Activated CD4-positive, alpha-beta T cell treated with anti-CD3 and anti-CD28 coated beads for 4 hours (primary cell): Measurements from ENCODE around the gene PEX11G.

Experiments used
- DNase-seq, 2 donors: peaks; one replicate each; pipeline ENCODE4 v3.0.0-alpha.2; 2020

Gene PEX11G

DNA sequence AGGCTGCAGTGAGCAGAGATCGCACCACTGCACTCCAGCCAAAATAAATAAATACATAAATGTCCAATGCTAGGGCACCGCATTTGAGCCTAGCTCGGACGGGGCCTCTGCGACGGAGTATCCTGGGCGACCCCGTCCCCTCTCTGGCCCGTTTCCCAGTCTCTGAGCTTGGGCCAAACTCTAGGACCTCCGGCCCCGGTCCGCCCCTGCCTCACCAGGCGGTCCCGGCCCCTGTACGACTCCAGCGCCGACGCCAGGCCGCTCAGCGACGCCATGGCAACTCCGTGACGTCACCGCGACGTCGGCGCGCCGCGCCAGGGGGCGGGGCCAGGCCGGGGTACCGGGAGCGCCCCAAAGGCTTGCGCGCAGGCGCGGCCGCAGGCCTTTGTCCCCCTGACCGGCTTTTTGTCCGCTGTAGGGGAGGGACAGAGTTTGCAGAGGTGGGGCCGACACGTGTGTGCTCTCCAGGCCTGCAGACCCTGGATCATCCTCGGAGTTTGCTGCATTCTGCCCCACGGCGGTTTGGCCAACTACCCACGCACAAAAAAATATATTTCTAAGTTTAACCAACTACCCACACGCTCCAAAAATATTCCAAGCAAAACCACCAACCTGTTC is at the start of gene PEX11G:
TSS of gene PEX11G (minus strand) at position 300 of the 618 bp plus-strand sequence. CDS start at position 275, 25 bp downstream.
- DNase-seq = peak; percentile 84 to 90

DNA sequence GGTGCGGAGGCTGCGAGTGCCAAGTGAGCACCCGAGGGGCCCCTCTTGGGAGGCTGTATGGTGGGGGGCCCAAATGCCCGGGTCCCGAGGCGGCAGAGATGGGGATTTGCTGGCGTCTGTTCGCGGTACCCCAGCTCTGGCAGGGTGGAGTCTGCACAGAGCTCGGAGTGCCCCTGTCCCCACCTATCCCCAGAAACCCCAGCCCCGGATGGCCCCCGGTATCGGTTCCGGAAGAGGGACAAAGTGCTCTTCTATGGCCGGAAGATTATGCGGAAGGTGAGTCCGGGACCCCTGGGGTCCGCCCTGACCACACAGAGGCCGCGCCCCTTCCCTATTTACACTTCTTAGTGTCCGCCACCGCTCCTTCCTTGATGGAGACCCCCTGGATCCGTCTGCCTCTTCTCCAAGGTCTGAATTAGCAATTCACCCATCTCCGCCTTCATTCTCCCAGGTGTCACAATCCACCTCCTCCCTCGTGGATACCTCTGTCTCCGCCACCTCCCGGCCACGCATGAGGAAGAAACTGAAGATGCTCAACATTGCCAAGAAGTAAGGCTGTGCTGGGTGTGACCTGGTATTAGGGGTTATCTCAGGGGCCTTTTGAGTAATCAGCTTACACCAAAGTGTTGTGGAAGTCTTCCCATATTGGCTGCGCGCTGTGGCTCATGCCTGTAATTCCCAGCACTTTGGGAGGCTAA is 47.3 kb upstream of the PEX11G start:
- DNase-seq = no peak

DNA sequence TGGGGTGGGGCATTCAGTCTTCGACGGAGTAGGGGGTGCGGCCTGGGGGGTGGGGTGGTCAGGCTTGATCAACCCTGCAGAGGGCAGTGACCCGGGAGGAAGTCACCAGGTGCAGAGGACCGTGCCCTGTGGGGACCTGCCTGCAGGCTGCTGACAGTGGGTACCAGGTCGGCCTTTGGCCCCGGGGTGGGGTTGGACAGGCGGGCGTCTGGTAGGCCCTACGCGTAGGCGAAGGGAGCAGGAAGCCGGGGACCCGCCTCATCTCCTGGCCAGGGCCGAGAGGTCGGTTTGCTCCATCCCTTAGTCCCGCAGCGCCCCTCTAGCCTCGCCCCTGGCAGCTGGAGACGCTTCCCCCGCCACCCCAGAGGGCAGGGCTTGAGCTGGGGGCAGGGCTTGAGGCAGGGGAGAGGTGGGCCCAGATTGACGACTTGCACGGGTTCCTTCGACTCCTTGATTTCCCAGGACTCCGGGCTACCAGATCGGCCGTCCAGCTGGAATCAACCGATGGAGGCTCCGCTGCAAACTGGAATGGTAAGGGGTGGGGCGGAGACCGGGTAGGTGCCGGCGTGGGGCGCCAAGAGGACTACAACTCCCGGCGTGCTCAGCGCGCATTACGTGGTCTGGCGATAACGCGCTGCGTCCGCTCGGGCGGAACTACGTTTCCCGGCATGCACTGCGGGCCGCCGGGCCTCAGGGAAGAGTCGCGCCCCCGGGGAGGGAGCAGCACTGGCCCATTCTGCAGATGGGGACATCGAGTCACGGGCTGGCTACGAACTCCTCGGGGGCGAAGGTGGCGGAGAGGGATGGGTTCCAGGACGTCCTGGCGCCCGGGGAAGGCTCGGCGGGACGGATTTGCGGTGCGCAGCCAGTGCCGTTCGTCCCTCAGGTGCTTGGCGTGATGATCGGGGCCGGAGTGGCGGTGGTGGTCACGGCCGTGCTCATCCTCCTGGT is 46.5 kb upstream of the PEX11G start, which contains the start of gene PNPLA6:
TSS of gene PNPLA6 (plus strand) at position 671 of the 951 bp plus-strand sequence. CDS start at position 743, 72 bp downstream.
- peak; percentile 90 to 93 for DNase-seq

DNA sequence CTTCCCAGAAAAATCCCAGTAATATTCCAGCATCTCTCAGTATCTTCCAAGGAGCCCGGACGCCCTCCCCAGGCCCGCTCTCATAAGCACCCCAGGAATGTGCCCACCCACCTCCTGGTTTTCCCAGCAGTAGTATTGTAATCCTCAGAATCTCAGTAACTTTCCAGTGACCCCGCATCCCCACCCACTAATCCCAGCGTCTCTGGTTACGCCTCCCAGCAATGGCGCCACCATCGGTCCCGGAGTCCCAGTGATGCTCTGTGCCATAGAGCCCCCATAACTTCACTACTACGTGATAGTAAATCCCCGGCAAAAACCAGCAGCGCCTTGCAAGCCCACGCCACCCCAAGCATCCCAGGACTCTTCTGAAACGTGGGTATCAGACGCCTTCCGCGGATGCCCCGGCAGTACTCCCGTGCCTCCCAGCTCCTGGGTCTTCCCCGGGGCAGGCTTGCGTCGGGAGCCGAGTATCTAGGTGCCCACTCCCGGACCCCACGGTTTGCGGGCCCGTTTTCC is 45.8 kb upstream of the PEX11G start:
- DNase-seq = peak; percentile 30 to 35

DNA sequence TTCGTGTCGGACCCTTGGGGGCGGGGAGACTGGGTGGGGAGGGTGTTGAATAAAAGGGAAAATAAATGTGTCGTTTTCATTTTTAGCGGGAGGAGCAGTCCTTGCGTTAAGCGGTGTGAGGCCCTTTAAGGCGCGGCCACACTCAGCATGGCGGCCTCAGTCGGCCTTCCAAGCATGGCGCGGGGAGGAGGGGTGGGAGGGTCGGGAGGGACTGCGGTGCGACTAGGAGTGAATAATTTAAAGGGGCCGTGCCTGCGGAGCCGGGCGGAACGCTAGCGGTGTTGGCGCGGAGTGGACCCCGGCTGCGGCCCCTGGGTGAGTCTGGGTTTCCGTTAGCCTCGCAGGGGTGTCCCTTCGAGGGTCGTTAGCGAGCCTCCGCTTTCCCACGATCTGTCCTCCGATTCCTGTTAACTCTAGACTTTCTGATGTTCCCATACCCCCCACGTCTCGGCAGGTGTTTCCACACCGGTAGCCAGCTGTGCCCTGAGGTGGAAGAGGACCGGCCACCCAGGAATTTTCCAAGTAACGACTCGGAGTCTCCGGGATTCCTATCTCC is 45.2 kb upstream of the PEX11G start:
- DNase-seq = peak; percentile 80 to 81

DNA sequence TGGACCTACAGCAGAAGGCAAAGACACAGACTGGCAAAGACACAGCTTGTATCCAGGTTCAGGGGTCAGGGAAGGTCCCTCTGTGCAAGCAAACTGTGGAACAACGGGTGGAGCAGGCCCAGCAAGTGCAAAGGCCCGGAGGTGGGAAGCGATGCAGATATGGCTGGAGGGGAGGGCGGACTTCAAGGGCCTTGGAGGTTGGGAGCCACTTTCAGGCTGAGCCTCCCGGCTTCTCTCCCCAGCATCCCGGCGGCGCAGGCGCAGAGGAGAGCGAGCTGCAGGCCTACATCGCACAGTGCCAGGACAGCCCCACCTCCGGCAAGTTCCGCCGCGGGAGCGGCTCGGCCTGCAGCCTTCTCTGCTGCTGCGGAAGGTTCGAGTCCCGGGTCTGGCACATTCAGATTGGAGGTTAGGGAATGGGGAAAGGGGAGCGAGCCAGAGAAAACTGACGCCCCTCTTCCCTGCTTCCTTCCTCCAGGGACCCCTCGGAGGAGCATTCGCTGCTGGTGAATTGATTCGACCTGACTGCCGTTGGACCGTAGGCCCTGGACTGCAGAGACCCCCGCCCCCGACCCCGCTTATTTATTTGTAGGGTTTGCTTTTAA is 44.5 kb upstream of the PEX11G start:
- no peak for DNase-seq

DNA sequence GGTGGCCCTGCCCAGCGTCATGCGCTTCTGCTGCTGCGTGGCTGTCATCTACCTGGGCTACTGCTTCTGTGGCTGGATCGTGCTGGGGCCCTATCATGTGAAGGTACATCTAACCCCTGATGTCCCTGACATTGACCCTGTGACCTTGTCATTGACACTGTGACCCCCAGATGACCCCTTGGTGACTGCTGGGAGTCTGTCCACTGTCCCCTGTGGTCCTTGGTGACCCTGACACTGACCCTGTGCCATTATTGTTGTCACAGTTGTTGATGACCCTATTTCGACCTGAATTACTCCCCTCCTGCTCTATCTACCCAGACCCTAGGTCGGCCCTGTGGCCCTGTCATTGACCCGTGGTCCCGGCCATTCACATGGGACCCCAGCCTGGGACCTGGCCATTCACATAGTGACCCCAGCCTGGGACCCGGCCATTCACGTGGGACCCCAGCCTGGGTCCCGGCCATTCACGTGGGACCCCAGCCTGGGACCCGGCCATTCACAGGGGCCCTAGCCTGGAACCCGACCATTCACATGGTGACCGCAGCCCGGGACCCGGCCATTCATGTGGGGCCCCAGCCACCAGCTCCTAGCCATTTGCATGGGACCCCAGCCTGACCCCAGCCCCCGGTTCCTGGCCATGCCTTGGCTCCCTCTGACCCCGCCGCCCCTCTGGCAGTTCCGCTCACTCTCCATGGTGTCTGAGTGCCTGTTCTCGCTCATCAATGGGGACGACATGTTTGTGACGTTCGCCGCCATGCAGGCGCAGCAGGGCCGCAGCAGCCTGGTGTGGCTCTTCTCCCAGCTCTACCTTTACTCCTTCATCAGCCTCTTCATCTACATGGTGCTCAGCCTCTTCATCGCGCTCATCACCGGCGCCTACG is 41.0 kb upstream of the PEX11G start:
- no peak for DNase-seq

DNA sequence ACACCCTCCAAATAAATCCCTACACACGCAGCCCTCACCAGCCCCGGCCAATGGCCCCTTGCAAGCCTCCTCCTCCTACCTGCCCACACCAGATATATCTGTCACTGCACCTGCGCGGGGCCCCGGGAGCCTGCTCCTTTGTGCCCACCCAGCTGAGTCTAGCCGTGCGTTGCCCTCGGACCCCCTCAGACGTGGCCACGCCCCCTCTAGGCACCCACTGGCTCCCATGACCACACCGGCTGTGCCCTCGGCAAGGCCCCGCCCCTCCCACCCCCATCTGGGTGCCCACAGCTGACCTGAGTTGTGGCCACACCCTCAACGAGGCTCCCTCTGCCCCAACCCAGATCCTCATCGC is 40.4 kb upstream of the PEX11G start:
- no peak for DNase-seq

DNA sequence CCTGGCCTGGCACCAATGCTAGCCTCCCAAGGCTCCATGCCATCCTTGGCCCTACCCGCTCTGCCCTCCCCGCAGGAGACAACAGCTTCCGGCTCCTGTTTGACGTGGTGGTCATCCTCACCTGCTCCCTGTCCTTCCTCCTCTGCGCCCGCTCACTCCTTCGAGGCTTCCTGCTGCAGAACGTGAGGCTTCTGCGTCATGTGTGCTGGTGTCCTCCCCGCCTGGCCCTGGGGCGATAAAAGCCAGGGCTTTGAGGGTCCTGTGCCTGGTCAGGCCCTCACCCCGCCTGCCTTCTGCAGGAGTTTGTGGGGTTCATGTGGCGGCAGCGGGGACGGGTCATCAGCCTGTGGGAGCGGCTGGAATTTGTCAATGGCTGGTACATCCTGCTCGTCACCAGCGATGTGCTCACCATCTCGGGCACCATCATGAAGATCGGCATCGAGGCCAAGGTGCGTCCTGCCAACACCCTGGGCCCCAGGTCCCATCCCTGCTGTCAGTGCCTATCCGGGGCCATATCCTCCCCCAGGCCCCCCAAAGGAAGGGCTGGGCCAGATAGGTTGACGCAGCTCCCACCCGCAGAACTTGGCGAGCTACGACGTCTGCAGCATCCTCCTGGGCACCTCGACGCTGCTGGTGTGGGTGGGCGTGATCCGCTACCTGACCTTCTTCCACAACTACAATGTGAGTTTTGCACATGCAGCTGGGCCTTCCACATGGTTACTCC is 39.8 kb upstream of the PEX11G start:
- DNase-seq = no peak

DNA sequence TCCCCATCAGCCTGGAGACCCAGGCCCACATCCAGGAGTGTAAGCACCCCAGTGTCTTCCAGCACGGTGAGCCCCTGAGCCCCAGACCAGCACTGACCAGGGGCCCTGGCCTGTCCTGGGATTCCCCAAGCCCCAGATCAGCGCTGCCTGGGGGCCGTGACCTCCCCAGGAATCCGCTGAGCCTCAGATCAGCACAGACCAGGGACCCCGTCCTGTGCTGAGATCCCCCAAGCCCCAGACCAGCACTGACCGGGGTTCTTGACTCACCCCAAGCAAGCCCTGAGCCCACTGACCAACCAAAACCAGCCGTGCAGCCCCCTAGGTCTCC is 39.3 kb upstream of the PEX11G start:
- DNase-seq = no peak

DNA sequence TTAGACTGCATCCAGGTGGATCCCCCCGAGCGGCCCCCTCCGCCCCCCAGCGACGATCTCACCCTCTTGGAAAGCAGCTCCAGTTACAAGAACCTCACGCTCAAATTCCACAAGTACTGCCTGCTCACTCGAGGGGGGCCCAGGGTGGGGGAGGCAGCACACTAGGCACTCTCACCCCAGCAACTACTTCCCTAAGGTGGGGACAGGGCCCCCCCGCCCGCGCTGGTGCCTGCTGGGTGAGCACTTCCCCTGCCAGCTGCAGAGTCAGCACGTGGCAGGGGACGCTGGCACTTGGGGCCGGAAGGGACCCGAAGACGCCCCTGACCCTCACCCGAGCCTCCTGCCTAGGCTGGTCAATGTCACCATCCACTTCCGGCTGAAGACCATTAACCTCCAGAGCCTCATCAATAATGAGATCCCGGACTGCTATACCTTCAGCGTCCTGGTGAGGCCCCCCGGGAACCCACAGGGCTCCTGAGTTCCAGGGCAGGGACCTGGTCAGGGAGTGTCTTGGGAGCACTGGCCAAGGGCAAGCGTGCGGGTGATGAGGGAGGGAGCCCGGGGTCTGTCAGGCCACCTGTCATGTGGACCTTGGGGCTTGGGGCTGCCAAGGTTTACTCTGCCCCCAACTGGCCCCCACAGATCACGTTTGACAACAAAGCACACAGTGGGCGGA is 38.8 kb upstream of the PEX11G start:
- DNase-seq = no peak

DNA sequence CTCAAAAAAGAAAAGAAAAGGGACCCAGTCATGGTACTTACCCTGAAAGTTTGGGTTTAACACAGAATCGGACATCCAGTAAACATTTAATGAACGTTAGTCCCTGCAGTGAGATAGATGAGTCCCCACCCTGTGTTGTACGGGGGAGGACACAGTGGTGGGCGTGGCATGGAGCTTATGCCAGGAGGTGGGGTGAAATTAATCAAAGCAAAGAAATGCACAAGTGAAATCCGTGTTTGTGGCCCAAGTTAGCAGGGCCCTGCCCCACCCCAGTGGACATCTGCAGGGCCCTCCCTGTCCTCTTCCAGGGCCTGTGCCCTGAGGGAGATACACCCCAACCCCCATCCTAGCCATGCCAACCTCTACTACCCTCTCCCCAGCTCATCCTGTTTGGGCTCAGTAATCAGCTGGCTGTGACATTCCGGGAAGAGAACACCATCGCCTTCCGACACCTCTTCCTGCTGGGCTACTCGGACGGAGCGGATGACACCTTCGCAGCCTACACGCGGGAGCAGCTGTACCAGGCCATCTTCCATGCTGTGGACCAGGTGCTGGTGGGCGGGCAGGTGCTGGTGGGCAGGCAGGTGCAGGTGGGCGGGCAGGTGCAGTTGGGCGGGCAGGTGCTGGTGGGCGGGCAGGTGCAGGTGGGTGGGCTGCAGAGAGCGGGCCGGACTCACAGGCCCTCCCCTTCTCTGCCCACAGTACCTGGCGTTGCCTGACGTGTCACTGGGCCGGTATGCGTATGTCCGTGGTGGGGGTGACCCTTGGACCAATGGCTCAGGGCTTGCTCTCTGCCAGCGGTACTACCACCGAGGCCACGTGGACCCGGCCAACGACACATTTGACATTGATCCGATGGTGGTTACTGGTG is 37.5 kb upstream of the PEX11G start:
- no peak for DNase-seq

DNA sequence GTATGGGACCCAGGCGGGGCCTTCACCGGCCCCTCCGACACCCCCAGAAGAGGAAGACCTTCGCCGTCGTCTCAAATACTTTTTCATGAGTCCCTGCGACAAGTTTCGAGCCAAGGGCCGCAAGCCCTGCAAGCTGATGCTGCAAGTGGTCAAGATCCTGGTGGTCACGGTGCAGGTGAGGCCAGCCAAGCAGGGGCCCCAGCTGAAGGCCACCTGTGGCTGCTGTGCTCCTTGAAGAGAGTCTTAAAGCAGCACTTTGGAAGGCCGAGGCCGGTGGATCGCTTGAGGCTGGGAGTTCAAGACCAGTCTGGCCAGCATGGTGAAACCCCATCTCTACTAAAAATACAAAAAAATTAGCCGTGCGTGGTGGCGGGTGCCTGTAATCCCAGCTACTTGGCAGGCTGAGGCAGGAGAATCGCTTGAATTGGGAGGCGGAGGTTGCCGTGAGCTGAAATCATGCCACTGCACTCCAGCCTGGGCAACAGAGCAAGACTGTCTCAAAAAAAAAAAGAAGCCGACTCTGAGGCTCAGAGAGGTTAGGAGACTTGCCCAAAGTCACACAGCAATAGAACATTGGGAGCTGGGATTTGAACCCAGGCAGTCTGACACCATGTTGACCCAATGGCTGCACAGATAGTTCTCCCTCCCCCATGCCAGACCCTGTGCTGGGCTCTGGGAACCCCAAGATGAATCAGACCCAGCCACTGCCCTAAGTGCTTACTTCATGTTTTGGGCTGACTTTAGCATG is 36.3 kb upstream of the PEX11G start:
- DNase-seq = no peak

DNA sequence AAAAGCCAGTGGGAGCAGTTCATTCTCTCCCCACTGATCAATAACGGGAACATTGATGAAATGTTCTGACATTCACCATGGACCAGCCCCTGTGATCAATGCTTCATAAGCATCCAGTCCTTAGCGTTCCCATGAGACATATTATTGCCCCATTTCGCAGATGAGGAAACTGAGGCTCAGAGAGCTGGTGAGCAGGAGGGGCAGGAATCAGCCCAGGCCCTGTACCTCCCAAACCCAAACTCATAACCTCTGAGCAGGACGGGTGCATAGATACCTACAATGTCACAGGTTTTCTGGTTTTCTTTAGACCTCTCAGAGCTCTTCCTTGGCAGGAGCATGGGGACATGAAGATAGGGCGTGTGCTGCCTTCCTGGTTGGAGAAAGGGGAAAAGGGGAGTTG is 35.7 kb upstream of the PEX11G start:
- no peak for DNase-seq

DNA sequence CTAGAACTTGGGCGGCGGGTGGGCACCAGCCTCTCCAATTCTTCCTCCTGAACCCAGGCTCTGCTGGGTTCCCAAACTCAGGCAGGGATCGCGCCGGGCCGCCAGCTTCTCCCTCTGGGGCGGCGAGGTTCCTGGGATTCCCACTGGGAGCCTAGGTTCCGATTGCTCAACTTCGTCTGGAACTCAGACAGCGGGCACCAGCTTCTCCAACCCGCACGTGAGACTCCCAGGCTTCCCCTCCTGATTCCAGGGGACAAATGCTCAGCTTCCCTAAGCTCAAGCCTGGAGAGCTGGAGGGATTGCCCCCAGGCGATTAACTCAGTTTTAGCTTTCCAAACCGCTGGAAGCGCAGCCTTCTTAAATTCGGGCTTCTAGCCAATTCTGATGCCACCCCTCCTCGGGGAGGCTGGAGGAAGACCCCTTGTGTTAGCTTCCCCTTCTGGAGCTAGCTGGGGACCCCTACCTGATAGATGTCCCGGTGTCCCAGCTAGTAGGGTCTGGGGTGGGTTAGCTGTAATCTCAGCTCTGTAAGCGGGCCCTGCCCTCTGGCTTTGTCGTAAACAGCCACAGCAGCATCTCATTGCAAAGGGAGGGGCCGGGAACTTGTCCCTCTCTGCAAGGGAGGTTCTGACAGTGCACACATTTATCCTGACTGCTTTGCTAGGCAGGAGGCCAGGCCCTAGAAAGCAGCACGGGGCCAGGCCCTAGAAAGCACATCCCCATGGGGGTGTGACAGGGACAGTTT is 34.3 kb upstream of the PEX11G start:
- DNase-seq = no peak

DNA sequence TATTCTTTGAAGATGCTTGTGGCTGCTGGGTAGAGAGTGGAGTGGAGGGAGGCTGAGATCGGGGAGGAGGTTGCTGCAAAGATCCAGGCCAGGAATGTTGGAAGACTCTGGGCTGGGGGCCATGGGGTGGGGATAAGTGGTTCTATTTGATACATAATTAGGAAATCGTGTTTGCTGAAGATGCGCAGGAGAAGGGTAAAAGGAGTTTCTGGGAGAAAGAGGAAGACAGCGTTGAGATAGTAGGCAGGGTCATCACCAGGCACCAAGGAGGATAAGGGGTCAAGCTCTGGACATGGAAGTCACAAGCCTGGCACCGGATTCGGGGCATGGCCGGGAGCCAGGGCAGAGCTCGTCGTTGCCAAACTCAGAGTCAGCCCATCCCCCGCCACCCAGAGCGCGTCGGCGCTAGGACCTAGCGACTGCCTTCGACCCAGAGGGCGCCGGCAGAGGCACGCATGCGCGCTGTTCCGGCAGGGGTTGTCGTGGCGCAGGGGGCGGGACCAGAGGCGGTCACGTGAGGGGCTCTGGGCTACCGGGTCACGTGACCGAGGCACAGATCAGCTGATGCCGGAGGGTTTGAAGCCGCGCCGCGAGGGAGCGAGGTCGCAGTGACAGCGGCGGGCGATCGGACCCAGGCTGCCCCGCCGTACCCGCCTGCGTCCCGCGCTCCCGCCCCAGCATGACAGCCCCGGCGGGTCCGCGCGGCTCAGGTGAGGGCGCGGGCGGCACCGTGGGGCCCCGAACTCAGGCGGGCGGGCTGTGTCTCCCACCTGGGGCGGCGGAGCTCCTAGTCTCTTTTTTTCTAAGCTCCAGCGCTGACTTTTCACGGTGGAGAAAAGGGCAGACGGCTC is 33.5 kb upstream of the PEX11G start, which contains the start of gene MCOLN1:
TSS of gene MCOLN1 (plus strand) at position 553 of the 851 bp plus-strand sequence. CDS start at position 680, 127 bp downstream.
- DNase-seq = peak; percentile 100
